ENCODE data around the gene ABRACL. TPM values are rescaled to one million over a fixed set of nuclear protein-coding genes. Genes with fewer than 3 reads are reported as not detected.
"Not testable (repeated sequence)": the region's sequence is repeated elsewhere in the genome, so short reads cannot be mapped to it uniquely, and the experiment has no call there.

ABRACL gene
- total RNA-seq, 1 donor from 2014 or later, result 66.0 TPM

- not testable (repeated sequence) for H3K9me3 Mint-ChIP-seq (ENCODE audit: unreplicated experiment); H3K27ac Mint-ChIP-seq (ENCODE audit: unreplicated experiment); H4K20me1 ChIP-seq (ENCODE audit: insufficient read depth, low read length); H3K36me3 ChIP-seq (ENCODE audit: insufficient read depth, low read length); H3K4me3 Mint-ChIP-seq (ENCODE audit: unreplicated experiment); H3K36me3 Mint-ChIP-seq (ENCODE audit: low read depth, unreplicated experiment); H3K4me1 Mint-ChIP-seq (ENCODE audit: low read depth, unreplicated experiment); H3K4me2 ChIP-seq (ENCODE audit: low read length); H3K4me3 ChIP-seq (ENCODE audit: insufficient read depth, low read depth, low read length); H3K9me3 ChIP-seq (ENCODE audit: insufficient read depth, low read depth, low read length); H2AFZ ChIP-seq (ENCODE audit: low read depth, low read length); DNase-seq (ENCODE audit: low read depth); H3K27ac ChIP-seq (ENCODE audit: low read depth, low read length); FAIRE-seq; H3K9ac ChIP-seq (ENCODE audit: low read length); H3K79me2 ChIP-seq (ENCODE audit: insufficient read depth, low read length); H3K4me1 ChIP-seq (ENCODE audit: insufficient read depth, low read length); H3K27me3 ChIP-seq (ENCODE audit: insufficient read depth, low read length); H3K27me3 Mint-ChIP-seq (ENCODE audit: low read depth, unreplicated experiment)
Measured at GRCh38 chr6:138993410-138993809, 35.1 kb upstream of the ABRACL start.

GRCh38 chr6:138996524-138996923, 32.0 kb upstream of the ABRACL start:
- no peaks in the 10 kb centered on the region for H3K27me3 ChIP-seq (ENCODE audit: insufficient read depth, low read length)
- DNase-seq (ENCODE audit: low read depth) (no peak), FAIRE-seq (no peak)
- no peak overlapping the region for H3K4me3 ChIP-seq (ENCODE audit: insufficient read depth, low read depth, low read length)
- no peaks in the 10 kb centered on the region for H3K4me1 ChIP-seq (ENCODE audit: insufficient read depth, low read length)
- no peak overlapping the region for H3K9ac ChIP-seq (ENCODE audit: low read length)
- H3K79me2 ChIP-seq (ENCODE audit: insufficient read depth, low read length), result no peaks in the 10 kb centered on the region
- no peak overlapping the region for H3K27ac ChIP-seq (ENCODE audit: low read depth, low read length)
- H3K4me3 Mint-ChIP-seq (ENCODE audit: unreplicated experiment), result no peak overlapping the region
- H3K36me3 ChIP-seq (ENCODE audit: insufficient read depth, low read length), result no peaks in the 10 kb centered on the region
- no peaks in the 10 kb centered on the region for H3K36me3 Mint-ChIP-seq (ENCODE audit: low read depth, unreplicated experiment)
- H3K9me3 ChIP-seq (ENCODE audit: insufficient read depth, low read depth, low read length), result no peaks in the 10 kb centered on the region
- H3K9me3 Mint-ChIP-seq (ENCODE audit: unreplicated experiment), result peaks cover 2% of the 10 kb centered on the region
- H3K27ac Mint-ChIP-seq (ENCODE audit: unreplicated experiment), result no peak overlapping the region
- H4K20me1 ChIP-seq (ENCODE audit: insufficient read depth, low read length), result no peaks in the 10 kb centered on the region
- TF ChIP-seq EZH2 (IDR thresholded peaks at IDR 0.05; ENCODE audit: insufficient read depth, low read length) (no peak), CTCF (IDR thresholded peaks at IDR 0.05; ENCODE audit: insufficient read depth, low read depth, low read length) (no peak)
- H3K4me1 Mint-ChIP-seq (ENCODE audit: low read depth, unreplicated experiment), result peaks cover 5% of the 10 kb centered on the region
- no peak overlapping the region for H2AFZ ChIP-seq (ENCODE audit: low read depth, low read length)
- H3K27me3 Mint-ChIP-seq (ENCODE audit: low read depth, unreplicated experiment), result no peaks in the 10 kb centered on the region
- no peak overlapping the region for H3K4me2 ChIP-seq (ENCODE audit: low read length)

- peaks cover 2% of the 10 kb centered on the region for H3K9me3 Mint-ChIP-seq (ENCODE audit: unreplicated experiment)
- DNase-seq (ENCODE audit: low read depth) (no peak), FAIRE-seq (no peak)
- H3K27ac Mint-ChIP-seq (ENCODE audit: unreplicated experiment), result no peak overlapping the region
- Histone ChIP-seq H3K27me3 (ENCODE audit: insufficient read depth, low read length) (no peaks in the 10 kb centered on the region), H3K79me2 (ENCODE audit: insufficient read depth, low read length) (no peaks in the 10 kb centered on the region), H3K9ac (ENCODE audit: low read length) (no peak overlapping the region), H4K20me1 (ENCODE audit: insufficient read depth, low read length) (no peaks in the 10 kb centered on the region), H3K9me3 (ENCODE audit: insufficient read depth, low read depth, low read length) (no peaks in the 10 kb centered on the region), H3K36me3 (ENCODE audit: insufficient read depth, low read length) (no peaks in the 10 kb centered on the region), H3K4me1 (ENCODE audit: insufficient read depth, low read length) (no peaks in the 10 kb centered on the region), H3K4me2 (ENCODE audit: low read length) (no peak overlapping the region), H3K4me3 (ENCODE audit: insufficient read depth, low read depth, low read length) (no peak overlapping the region), H2AFZ (ENCODE audit: low read depth, low read length) (no peak overlapping the region), H3K27ac (ENCODE audit: low read depth, low read length) (no peak overlapping the region)
- no peaks in the 10 kb centered on the region for H3K36me3 Mint-ChIP-seq (ENCODE audit: low read depth, unreplicated experiment)
- no peak overlapping the region for H3K4me3 Mint-ChIP-seq (ENCODE audit: unreplicated experiment)
- H3K4me1 Mint-ChIP-seq (ENCODE audit: low read depth, unreplicated experiment), result peaks cover 5% of the 10 kb centered on the region
- H3K27me3 Mint-ChIP-seq (ENCODE audit: low read depth, unreplicated experiment), result no peaks in the 10 kb centered on the region
- TF ChIP-seq CTCF (IDR thresholded peaks at IDR 0.05; ENCODE audit: insufficient read depth, low read depth, low read length), result no peak
Measured at GRCh38 chr6:138997136-138997535, 31.4 kb upstream of the ABRACL start.

Data from astrocyte (in vitro differentiated cells and primary cell).